Measurements from ENCODE around the gene GABRE.

Gene GABRE

GRCh38 chrX:151912780-151913179 lies 61.7 kb downstream of the GABRE start, which contains the start of gene MAGEA4:
MAGEA4 (plus strand) TSS chrX:151912889; CDS start chrX:151923665, 10,776 bp downstream.
- H3K36me3 ChIP-seq (ENCODE audit: insufficient read depth, low read length), result no peaks in the 10 kb centered on the region
- H3K9me3 ChIP-seq (ENCODE audit: insufficient read depth, low read depth, low read length), result no peaks in the 10 kb centered on the region
- H3F3A ChIP-seq (ENCODE audit: low read depth), result no peaks in the 10 kb centered on the region
- H2AFZ ChIP-seq (ENCODE audit: low read length), result no peak within 1 kb of the TSS
- H3K4me2 ChIP-seq (ENCODE audit: low read depth, low read length, poor library complexity, severe bottlenecking), result no peak within 1 kb of the TSS
- no peak within 1 kb of the TSS for H3K4me3 ChIP-seq (ENCODE audit: low read length, poor library complexity, severe bottlenecking)
- H3K27me3 ChIP-seq (ENCODE audit: insufficient read depth, low read length, poor library complexity, severe bottlenecking), result no peaks in the 10 kb centered on the region
- no peaks in the 10 kb centered on the region for H3K9me2 ChIP-seq (replicated peaks; ENCODE audit: low read depth, low read length)
- no peaks in the 10 kb centered on the region for H4K20me1 ChIP-seq (ENCODE audit: insufficient read depth, low read length, poor library complexity, severe bottlenecking)
- TF ChIP-seq EZH2phosphoT487 (IDR thresholded peaks at IDR 0.05; ENCODE audit: borderline replicate concordance) (no peak), CTCF (conservative IDR thresholded peaks at IDR 0.05; ENCODE audit: low read length) (no peak)
- no peaks in the 10 kb centered on the region for H3K4me1 ChIP-seq (ENCODE audit: insufficient read depth, low read length, poor library complexity, severe bottlenecking)
- H3K79me2 ChIP-seq (ENCODE audit: insufficient read depth, low read length), result no peaks in the 10 kb centered on the region
- no peak within 1 kb of the TSS for H3K9ac ChIP-seq (ENCODE audit: low read depth, low read length, poor library complexity, severe bottlenecking)

- Histone ChIP-seq H2AFZ (ENCODE audit: low read length) (no peak overlapping the region), H3K9me2 (replicated peaks; ENCODE audit: low read depth, low read length) (no peaks in the 10 kb centered on the region), H3K9me3 (ENCODE audit: insufficient read depth, low read depth, low read length) (no peaks in the 10 kb centered on the region), H3K4me1 (ENCODE audit: insufficient read depth, low read length, poor library complexity, severe bottlenecking) (no peaks in the 10 kb centered on the region), H3K9ac (ENCODE audit: low read depth, low read length, poor library complexity, severe bottlenecking) (no peak overlapping the region), H4K20me1 (ENCODE audit: insufficient read depth, low read length, poor library complexity, severe bottlenecking) (no peaks in the 10 kb centered on the region), H3K27me3 (ENCODE audit: insufficient read depth, low read length, poor library complexity, severe bottlenecking) (no peaks in the 10 kb centered on the region), H3K4me2 (ENCODE audit: low read depth, low read length, poor library complexity, severe bottlenecking) (no peak overlapping the region), H3K36me3 (ENCODE audit: insufficient read depth, low read length) (no peaks in the 10 kb centered on the region), H3K79me2 (ENCODE audit: insufficient read depth, low read length) (no peaks in the 10 kb centered on the region), H3K4me3 (ENCODE audit: low read length, poor library complexity, severe bottlenecking) (no peak overlapping the region), H3F3A (ENCODE audit: low read depth) (no peaks in the 10 kb centered on the region)
- TF ChIP-seq CTCF (conservative IDR thresholded peaks at IDR 0.05; ENCODE audit: low read length) (no peak), EZH2phosphoT487 (IDR thresholded peaks at IDR 0.05; ENCODE audit: borderline replicate concordance) (no peak)
These were observed 62.3 kb downstream of the GABRE start for GRCh38 chrX:151912221-151912620.

- no peaks in the 10 kb centered on the region for H3K79me2 ChIP-seq (ENCODE audit: insufficient read depth, low read length)
- H4K20me1 ChIP-seq (ENCODE audit: insufficient read depth, low read length, poor library complexity, severe bottlenecking), result no peaks in the 10 kb centered on the region
- no peak overlapping the region for H3K9ac ChIP-seq (ENCODE audit: low read depth, low read length, poor library complexity, severe bottlenecking)
- H3K4me2 ChIP-seq (ENCODE audit: low read depth, low read length, poor library complexity, severe bottlenecking), result no peak overlapping the region
- H3K36me3 ChIP-seq (ENCODE audit: insufficient read depth, low read length), result no peaks in the 10 kb centered on the region
- no peaks in the 10 kb centered on the region for H3K9me3 ChIP-seq (ENCODE audit: insufficient read depth, low read depth, low read length)
- H2AFZ ChIP-seq (ENCODE audit: low read length), result no peak overlapping the region
- TF ChIP-seq EZH2phosphoT487 (IDR thresholded peaks at IDR 0.05; ENCODE audit: borderline replicate concordance), result no peak
- TF ChIP-seq CTCF (conservative IDR thresholded peaks at IDR 0.05; ENCODE audit: low read length), result no peak
- no peak overlapping the region for H3K4me3 ChIP-seq (ENCODE audit: low read length, poor library complexity, severe bottlenecking)
- no peaks in the 10 kb centered on the region for H3K4me1 ChIP-seq (ENCODE audit: insufficient read depth, low read length, poor library complexity, severe bottlenecking)
- no peaks in the 10 kb centered on the region for H3K27me3 ChIP-seq (ENCODE audit: insufficient read depth, low read length, poor library complexity, severe bottlenecking)
- H3K9me2 ChIP-seq (replicated peaks; ENCODE audit: low read depth, low read length), result no peaks in the 10 kb centered on the region
- no peaks in the 10 kb centered on the region for H3F3A ChIP-seq (ENCODE audit: low read depth)
These were observed 69.5 kb downstream of the GABRE start for GRCh38 chrX:151904989-151905388.
